Psoas muscle (tissue), 8 donors: ENCODE measurements around the gene EIF4EBP2. TPM values are rescaled to one million over a fixed set of nuclear protein-coding genes. Genes with fewer than 3 reads are reported as not detected.

Source experiments
- ATAC-seq, 4 donors: fragments of 200-7000 bp; cut with Tn5 transposase; one replicate each; pipeline ENCODE4 v1.9.1; 2020; ENCODE audit warnings: moderate library complexity in 3 of 4, mild to moderate bottlenecking in 2 of 4
- DNase-seq, 2 donors: peaks; one replicate each; pipeline ENCODE4 v3.0.0-alpha.2; 2020
- H3K27ac ChIP-seq: fragments of 200-600 bp; one replicate; pipeline ENCODE4 v1.8.0; 2022
- H3K27me3 ChIP-seq, 3 donors: fragments of 200-600 bp in 1 of 3; one replicate each; pipeline versions ENCODE4 v1.6.1 to v1.8.0; 2013 to 2022; ENCODE audit warnings: low read length in 2 of 3, mild to moderate bottlenecking in 2 of 3, moderate library complexity in 1 of 3; ENCODE audit not compliant: insufficient read depth in 3 of 3
- H3K36me3 ChIP-seq, 2 donors: fragments of 200-600 bp in 1 of 2; one replicate each; pipeline versions ENCODE4 v1.6.1 to v1.8.0; 2013 to 2022; ENCODE audit warnings: low read depth in 1 of 2, mild to moderate bottlenecking in 1 of 2, moderate library complexity in 1 of 2; ENCODE audit not compliant: insufficient read depth in 1 of 2
- H3K4me1 ChIP-seq: fragments of 200-600 bp; one replicate; pipeline ENCODE4 v1.8.0; 2022
- H3K4me3 ChIP-seq: fragments of 200-600 bp; one replicate; pipeline ENCODE4 v1.8.0; 2022; ENCODE audit warnings: mild to moderate bottlenecking
- H3K9me3 ChIP-seq: fragments of 200-600 bp; one replicate; pipeline ENCODE4 v1.8.0; 2022
- WGBS, 3 donors: extraction: QIAGEN DNeasy Blood & Tissue Kit; methylation state at CpG; one replicate each; pipeline versions ENCODE4 v1.1.6 to v1.1.7; 2013; 5-methylcytosine and 5-hydroxymethylcytosine counted together
- intact Hi-C, 2 donors: fragments of 100-400 bp; cut with DNase I; formaldehyde crosslinking; loops; one replicate each; pipeline versions ENCODE4 v1.11.0 to v1.14.2; 2022
- polyA plus RNA-seq, 3 donors: library from polyadenylated mRNA; stranded (reverse); fragments of 200-250 nt; gene quantifications; one replicate each; pipeline ENCODE4 v1.2.3, GENCODE V29; 2013
- total RNA-seq, 4 donors: library from RNA; stranded (reverse); fragmentation: NEBNext Ultra II Directional in 2 of 4; extraction: Animal tissue kit (Norgen Biotek cat#: 25700) in 2 of 4; gene quantifications; one replicate each; pipeline versions ENCODE4 v1.2.1 to v1.2.4, GENCODE V29; 2021 to 2023
- TF ChIP-seq, protein P1 (sequence below): fragments of 200-600 bp; IDR thresholded peaks from one replicate; pipeline ENCODE4 v1.8.0; 2022; ENCODE audit warnings: antibody characterized with exemption
- donor health status: healthy with polysubstance abuse.
- donor health status: DM: no; HTN: no; CAD: no; lungs with moderate emphysema.
- donor health status: Bipolar disorder and iron deficiency.
- donor health status: healthy.
- donor health status: DM: yes; HTN: yes; CAD: no.
- donor health status: DM: no; HTN: no; CAD: no.
- donor health status: DM: no; HTN: no; CAD: no.
- donor health status: DM: yes; HTN: yes; CAD: no.

EIF4EBP2 gene
- total and polyA plus RNA-seq, 7 donors, result 13.0 to 76.6 (median 49.5) TPM

DNA sequence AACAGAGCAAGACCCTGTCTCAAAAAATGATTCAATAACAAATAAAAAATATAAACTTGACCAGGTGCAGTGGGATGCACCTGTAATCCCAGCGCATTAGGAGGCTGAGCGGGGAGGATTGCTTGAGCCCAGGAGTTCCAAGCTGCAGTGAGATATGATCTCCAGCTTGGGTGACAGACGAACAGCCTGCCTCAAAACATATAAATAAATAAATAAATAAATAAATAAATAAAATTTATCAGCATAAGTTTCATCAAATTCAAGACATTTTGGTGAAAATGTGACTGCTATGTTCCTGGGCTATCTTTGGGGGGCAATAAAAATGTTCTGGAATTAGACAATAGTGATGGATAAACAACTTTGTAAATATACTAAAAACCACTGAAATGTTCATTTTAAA is 4.8 kb upstream of the EIF4EBP2 start:
- TF ChIP-seq, protein P1, sequence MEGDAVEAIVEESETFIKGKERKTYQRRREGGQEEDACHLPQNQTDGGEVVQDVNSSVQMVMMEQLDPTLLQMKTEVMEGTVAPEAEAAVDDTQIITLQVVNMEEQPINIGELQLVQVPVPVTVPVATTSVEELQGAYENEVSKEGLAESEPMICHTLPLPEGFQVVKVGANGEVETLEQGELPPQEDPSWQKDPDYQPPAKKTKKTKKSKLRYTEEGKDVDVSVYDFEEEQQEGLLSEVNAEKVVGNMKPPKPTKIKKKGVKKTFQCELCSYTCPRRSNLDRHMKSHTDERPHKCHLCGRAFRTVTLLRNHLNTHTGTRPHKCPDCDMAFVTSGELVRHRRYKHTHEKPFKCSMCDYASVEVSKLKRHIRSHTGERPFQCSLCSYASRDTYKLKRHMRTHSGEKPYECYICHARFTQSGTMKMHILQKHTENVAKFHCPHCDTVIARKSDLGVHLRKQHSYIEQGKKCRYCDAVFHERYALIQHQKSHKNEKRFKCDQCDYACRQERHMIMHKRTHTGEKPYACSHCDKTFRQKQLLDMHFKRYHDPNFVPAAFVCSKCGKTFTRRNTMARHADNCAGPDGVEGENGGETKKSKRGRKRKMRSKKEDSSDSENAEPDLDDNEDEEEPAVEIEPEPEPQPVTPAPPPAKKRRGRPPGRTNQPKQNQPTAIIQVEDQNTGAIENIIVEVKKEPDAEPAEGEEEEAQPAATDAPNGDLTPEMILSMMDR, result no peak

DNA sequence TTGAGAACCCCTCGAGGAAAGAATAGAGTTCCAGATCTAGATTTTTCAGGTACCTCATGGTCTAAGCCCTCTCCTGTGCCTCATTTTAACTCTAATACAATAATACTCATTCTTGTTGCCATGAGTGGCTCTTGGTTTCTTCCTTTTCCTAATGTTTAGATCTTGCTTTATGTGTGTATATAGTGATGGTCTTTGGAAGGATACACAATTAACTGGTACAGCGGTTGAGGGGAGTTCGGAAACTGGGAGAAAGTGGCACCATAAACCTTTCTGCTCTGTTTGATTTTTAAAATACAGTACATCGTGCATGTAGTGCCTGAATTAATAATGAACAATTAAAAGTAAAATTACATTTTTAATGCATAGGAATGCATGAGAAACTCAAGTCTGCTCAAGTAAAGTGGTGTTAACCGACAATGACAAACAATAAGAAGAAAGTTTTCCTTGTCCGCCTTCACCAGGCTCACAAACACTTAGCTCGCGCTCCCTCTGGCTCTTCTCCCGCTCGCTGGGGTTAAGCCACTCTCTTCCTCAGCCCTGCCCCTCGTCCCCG is 386 bp upstream of the EIF4EBP2 start:
- Histone ChIP-seq H3K9me3 (no peaks in the 10 kb centered on the region), H3K4me3 (peak overlapping the region; percentile 98), H3K27ac (peak overlapping the region; percentile 100), H3K36me3 (no peaks in the 10 kb centered on the region), H3K27me3 (no peaks in the 10 kb centered on the region), H3K4me1 (peaks cover 34% of the 10 kb centered on the region)
- no peak for DNase-seq
- ATAC-seq, result no peak
- 3 to 6% (median 5%) methylated on average over 12 of the region's 12 CpGs for WGBS, 3 donors
- TF ChIP-seq, protein P1, result no peak
- intact Hi-C loops, result no loop called here

More for the DNA sequence above, 4.8 kb upstream of the EIF4EBP2 start:
- H3K4me3 ChIP-seq, result no peak overlapping the region
- DNase-seq (no peak), ATAC-seq (no peak)
- 93 to 96% (median 94%) methylated on average over 3 of the region's 3 CpGs for WGBS, 3 donors
- intact Hi-C loops, result no loop called here
- H3K9me3 ChIP-seq, result no peaks in the 10 kb centered on the region
- H3K4me1 ChIP-seq, result peaks cover 16% of the 10 kb centered on the region
- H3K36me3 ChIP-seq, result no peaks in the 10 kb centered on the region
- no peak overlapping the region for H3K27ac ChIP-seq
- no peaks in the 10 kb centered on the region for H3K27me3 ChIP-seq

DNA sequence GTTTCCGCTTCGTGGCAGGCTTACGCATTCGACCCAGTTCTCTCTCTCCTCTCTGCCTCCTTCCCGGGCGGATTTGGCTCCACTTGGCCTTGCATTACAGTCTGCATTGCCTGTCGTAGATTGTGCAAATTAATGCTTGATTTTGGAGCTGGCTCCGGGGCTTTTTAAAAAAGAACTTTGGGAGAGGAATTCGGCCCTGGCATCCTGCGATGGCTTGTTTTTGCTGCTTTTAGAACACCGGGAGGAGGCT is 767 bp downstream of the EIF4EBP2 start:
- no peaks in the 10 kb centered on the region for H3K36me3 ChIP-seq
- DNase-seq (no peak), ATAC-seq (peak in 3 of 4 donors; percentile 15 to 52 (median 27))
- intact Hi-C loops, result no loop called here
- peaks cover 46% of the 10 kb centered on the region for H3K4me1 ChIP-seq
- 0 to 1% (median 0%) methylated on average over 11 of the region's 11 CpGs for WGBS, 3 donors
- H3K9me3 ChIP-seq, result no peaks in the 10 kb centered on the region
- peak overlapping the region; percentile 100 for H3K27ac ChIP-seq
- H3K4me3 ChIP-seq, result peak overlapping the region; percentile 98
- H3K27me3 ChIP-seq, result no peaks in the 10 kb centered on the region
- TF ChIP-seq, protein P1, result no peak

DNA sequence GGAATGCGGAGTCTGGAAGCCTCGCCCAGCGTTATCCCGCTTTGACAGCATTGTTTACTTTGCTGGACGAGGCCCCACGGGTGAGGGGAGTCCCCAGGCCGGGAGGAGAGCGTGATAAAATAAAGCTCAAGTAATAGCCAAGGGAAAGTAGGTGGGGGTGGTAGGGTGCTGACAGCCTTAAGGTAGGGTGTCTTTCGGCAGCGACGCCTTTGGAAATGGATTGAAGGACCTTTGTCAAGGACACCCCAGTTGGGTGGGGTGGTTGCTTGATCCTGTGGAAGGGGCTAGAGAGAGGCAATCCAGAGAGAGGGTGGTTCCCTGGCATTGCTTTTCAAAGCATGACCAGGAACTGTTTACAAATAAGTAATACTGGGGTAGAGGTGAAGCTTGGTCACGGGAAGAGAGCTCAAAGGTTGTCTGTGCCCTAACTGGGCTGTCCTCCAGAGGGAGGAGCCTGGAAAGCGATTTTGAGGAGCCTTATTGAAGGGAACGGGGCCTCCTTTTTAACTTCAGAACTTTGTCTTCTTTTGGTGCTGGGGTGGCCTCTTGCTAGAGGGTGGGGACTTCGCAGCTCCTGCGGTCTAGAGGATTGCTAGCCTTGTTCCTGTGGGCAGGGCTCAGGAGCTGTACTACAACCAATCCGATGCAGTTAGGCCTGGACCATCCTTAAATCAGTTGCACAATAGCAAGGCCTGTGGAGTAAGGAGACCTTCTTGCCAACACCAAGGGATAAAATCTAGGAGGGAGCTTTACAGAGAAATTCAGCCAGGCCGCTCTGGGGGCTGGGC is 1.3 kb downstream of the EIF4EBP2 start:
- Histone ChIP-seq H3K27ac (peak overlapping the region; percentile 100), H3K4me1 (peaks cover 49% of the 10 kb centered on the region), H3K9me3 (no peaks in the 10 kb centered on the region), H3K36me3 (peaks cover 0 to 2% of the 10 kb centered on the region in 2 donors), H3K4me3 (peak overlapping the region; percentile 98), H3K27me3 (no peaks in the 10 kb centered on the region)
- intact Hi-C loops, result no loop called here
- ATAC-seq, result peak; percentile 81 to 85 (median 83)
- WGBS, 3 donors, result 0 to 1% (median 0%) methylated on average over 18 of the region's 18 CpGs
- peak; percentile 79 to 91 for DNase-seq
- TF ChIP-seq, protein P1, result no peak
